Measurements from ENCODE around the gene MYL12B. TPM values are rescaled to one million over a fixed set of nuclear protein-coding genes. Genes with fewer than 3 reads are reported as not detected.
"Not testable (repeated sequence)": the region's sequence is repeated elsewhere in the genome, so short reads cannot be mapped to it uniquely, and the experiment has no call there.

Gene MYL12B
- total RNA-seq, 1 donor from 2014 or later: 211 TPM

GRCh38 chr18:3266062-3266608 lies 4.2 kb downstream of the MYL12B start:
- Mint-ChIP-seq H3K36me3 (peaks cover 5% of the 10 kb centered on the region), H3K4me3 (peak overlapping the region; percentile 53), H3K27me3 (no peaks in the 10 kb centered on the region), H3K9me3 (peaks cover 8% of the 10 kb centered on the region), H3K27ac (peak overlapping the region; percentile 61), H3K4me1 (ENCODE audit: unreplicated experiment) (peaks cover 49% of the 10 kb centered on the region)
- no peak for DNase-seq (ENCODE audit: extremely low spot score, unreplicated experiment)
- no peak for TF ChIP-seq CTCF (conservative IDR thresholded peaks at IDR 0.05)

- Mint-ChIP-seq H3K9me3 (peaks cover 8% of the 10 kb centered on the region), H3K4me3 (peak overlapping the region; percentile 19), H3K27ac (peak overlapping the region; percentile 93), H3K36me3 (peaks cover 13% of the 10 kb centered on the region), H3K27me3 (no peaks in the 10 kb centered on the region), H3K4me1 (ENCODE audit: unreplicated experiment) (peaks cover 42% of the 10 kb centered on the region)
- TF ChIP-seq CTCF (conservative IDR thresholded peaks at IDR 0.05): no peak
- DNase-seq (ENCODE audit: extremely low spot score, unreplicated experiment): no peak
Observed at GRCh38 chr18:3268306-3268705, 6.4 kb downstream of the MYL12B start.

- peaks cover 17% of the 10 kb centered on the region for H3K36me3 Mint-ChIP-seq
- peaks cover 8% of the 10 kb centered on the region for H3K9me3 Mint-ChIP-seq
- peaks cover 34% of the 10 kb centered on the region for H3K4me1 Mint-ChIP-seq (ENCODE audit: unreplicated experiment)
- H3K4me3 Mint-ChIP-seq: peak overlapping the region; percentile 50
- no peaks in the 10 kb centered on the region for H3K27me3 Mint-ChIP-seq
- no peak for DNase-seq (ENCODE audit: extremely low spot score, unreplicated experiment)
- TF ChIP-seq CTCF (conservative IDR thresholded peaks at IDR 0.05): no peak
- H3K27ac Mint-ChIP-seq: peak overlapping the region; percentile 93
Observed at GRCh38 chr18:3269241-3269913, 7.4 kb downstream of the MYL12B start.

- Mint-ChIP-seq H3K27me3 (no peaks in the 10 kb centered on the region), H3K4me3 (peak overlapping the region; percentile 11), H3K9me3 (peaks cover 8% of the 10 kb centered on the region), H3K27ac (peak overlapping the region; percentile 93), H3K36me3 (peaks cover 19% of the 10 kb centered on the region), H3K4me1 (ENCODE audit: unreplicated experiment) (peaks cover 29% of the 10 kb centered on the region)
- DNase-seq (ENCODE audit: extremely low spot score, unreplicated experiment): no peak
- TF ChIP-seq CTCF (conservative IDR thresholded peaks at IDR 0.05): no peak
Observed at GRCh38 chr18:3269914-3270299, 8.0 kb downstream of the MYL12B start.

GRCh38 chr18:3273042-3273441 lies 11.1 kb downstream of the MYL12B start:
- no peak overlapping the region for H3K27ac Mint-ChIP-seq
- H3K9me3 Mint-ChIP-seq: peaks cover 8% of the 10 kb centered on the region
- TF ChIP-seq CTCF (conservative IDR thresholded peaks at IDR 0.05): no peak
- H3K4me3 Mint-ChIP-seq: no peak overlapping the region
- peaks cover 24% of the 10 kb centered on the region for H3K36me3 Mint-ChIP-seq
- H3K4me1 Mint-ChIP-seq (ENCODE audit: unreplicated experiment): peaks cover 19% of the 10 kb centered on the region
- DNase-seq (ENCODE audit: extremely low spot score, unreplicated experiment): no peak
- no peaks in the 10 kb centered on the region for H3K27me3 Mint-ChIP-seq

- H3K4me3 Mint-ChIP-seq; H3K4me1 Mint-ChIP-seq (ENCODE audit: unreplicated experiment); H3K9me3 Mint-ChIP-seq; H3K27ac Mint-ChIP-seq; H3K27me3 Mint-ChIP-seq; DNase-seq (ENCODE audit: extremely low spot score, unreplicated experiment): not testable (repeated sequence)
- H3K36me3 Mint-ChIP-seq: peaks cover 19% of the 10 kb centered on the region
Observed at GRCh38 chr18:3277643-3278213, 15.8 kb downstream of the MYL12B start.
